ENCODE measurements around the gene ALG14. TPM values are rescaled to one million over a fixed set of nuclear protein-coding genes. Genes with fewer than 3 reads are reported as not detected.

The ALG14 gene
- total RNA-seq, 2 experiments from 2014 or later = 2.4 to 2.7 TPM

GRCh38 chr1:94978401-94978800, 94.3 kb downstream of the ALG14 start:
- H3K4me1 Mint-ChIP-seq = peaks cover 8% of the 10 kb centered on the region
- ChIA-PET CTCF (no interaction called here), POLR2A (no interaction called here)
- H3K36me3 Mint-ChIP-seq (ENCODE audit: low read depth) = no peaks in the 10 kb centered on the region
- no peak for DNase-seq
- no peaks in the 10 kb centered on the region for H3K27me3 Mint-ChIP-seq
- H3K4me3 Mint-ChIP-seq = no peak overlapping the region
- no peaks in the 10 kb centered on the region for H3K9me3 Mint-ChIP-seq
- H3K27ac Mint-ChIP-seq = no peak overlapping the region

- Mint-ChIP-seq H3K27ac (no peak overlapping the region), H3K4me3 (no peak overlapping the region), H3K36me3 (ENCODE audit: low read depth) (no peaks in the 10 kb centered on the region), H3K9me3 (no peaks in the 10 kb centered on the region), H3K27me3 (no peaks in the 10 kb centered on the region), H3K4me1 (peaks cover 8% of the 10 kb centered on the region)
- POLR2A ChIA-PET = no interaction called here
- CTCF ChIA-PET = no interaction called here
- DNase-seq = no peak
Measured at GRCh38 chr1:94976971-94977548, 95.7 kb downstream of the ALG14 start.

GRCh38 chr1:94974824-94975223, 97.9 kb downstream of the ALG14 start:
- Mint-ChIP-seq H3K9me3 (no peaks in the 10 kb centered on the region), H3K36me3 (ENCODE audit: low read depth) (no peaks in the 10 kb centered on the region), H3K27ac (no peak overlapping the region), H3K27me3 (no peaks in the 10 kb centered on the region), H3K4me3 (no peak overlapping the region), H3K4me1 (peaks cover 3% of the 10 kb centered on the region)
- ChIA-PET CTCF (no interaction called here), POLR2A (no interaction called here)
- no peak for DNase-seq

- ChIA-PET POLR2A (no interaction called here), CTCF (interaction anchor here (0.7 kb wide), 1 partner anchor 87 kb away, joined by 3 read pairs; no protein-coding TSS in a partner anchor)
- no peaks in the 10 kb centered on the region for H3K36me3 Mint-ChIP-seq (ENCODE audit: low read depth)
- H3K9me3 Mint-ChIP-seq = no peaks in the 10 kb centered on the region
- peaks cover under 1% of the 10 kb centered on the region for H3K4me1 Mint-ChIP-seq
- DNase-seq = no peak
- H3K4me3 Mint-ChIP-seq = no peak overlapping the region
- no peak overlapping the region for H3K27ac Mint-ChIP-seq
- no peaks in the 10 kb centered on the region for H3K27me3 Mint-ChIP-seq
Measured at GRCh38 chr1:94974241-94974640, 98.5 kb downstream of the ALG14 start.

GRCh38 chr1:94973309-94973922, 99.3 kb downstream of the ALG14 start:
- H3K36me3 Mint-ChIP-seq (ENCODE audit: low read depth) = no peaks in the 10 kb centered on the region
- ChIA-PET POLR2A (no interaction called here), CTCF (interaction anchor here (0.7 kb wide), 1 partner anchor 129 kb away, joined by 3 read pairs; no protein-coding TSS in a partner anchor)
- H3K27ac Mint-ChIP-seq = no peak overlapping the region
- H3K4me3 Mint-ChIP-seq = no peak overlapping the region
- no peaks in the 10 kb centered on the region for H3K27me3 Mint-ChIP-seq
- no peaks in the 10 kb centered on the region for H3K4me1 Mint-ChIP-seq
- no peaks in the 10 kb centered on the region for H3K9me3 Mint-ChIP-seq
- DNase-seq = no peak

GRCh38 chr1:94971491-94971924, 101.2 kb downstream of the ALG14 start:
- ChIA-PET CTCF (no interaction called here), POLR2A (no interaction called here)
- H3K4me1 Mint-ChIP-seq = no peaks in the 10 kb centered on the region
- no peak overlapping the region for H3K4me3 Mint-ChIP-seq
- no peaks in the 10 kb centered on the region for H3K9me3 Mint-ChIP-seq
- H3K27ac Mint-ChIP-seq = no peak overlapping the region
- no peaks in the 10 kb centered on the region for H3K27me3 Mint-ChIP-seq
- no peaks in the 10 kb centered on the region for H3K36me3 Mint-ChIP-seq (ENCODE audit: low read depth)
- DNase-seq = no peak

GRCh38 chr1:94970783-94971182, 102.0 kb downstream of the ALG14 start:
- no peak overlapping the region for H3K27ac Mint-ChIP-seq
- no peak for DNase-seq
- H3K9me3 Mint-ChIP-seq = no peaks in the 10 kb centered on the region
- CTCF ChIA-PET = no interaction called here
- POLR2A ChIA-PET = no interaction called here
- H3K27me3 Mint-ChIP-seq = no peaks in the 10 kb centered on the region
- no peak overlapping the region for H3K4me3 Mint-ChIP-seq
- no peaks in the 10 kb centered on the region for H3K4me1 Mint-ChIP-seq
- H3K36me3 Mint-ChIP-seq (ENCODE audit: low read depth) = no peaks in the 10 kb centered on the region

GRCh38 chr1:94969137-94969536, 103.6 kb downstream of the ALG14 start:
- no peak overlapping the region for H3K4me3 Mint-ChIP-seq
- no peaks in the 10 kb centered on the region for H3K36me3 Mint-ChIP-seq (ENCODE audit: low read depth)
- no peak for DNase-seq
- ChIA-PET POLR2A (no interaction called here), CTCF (no interaction called here)
- H3K9me3 Mint-ChIP-seq = no peaks in the 10 kb centered on the region
- H3K4me1 Mint-ChIP-seq = no peaks in the 10 kb centered on the region
- no peaks in the 10 kb centered on the region for H3K27me3 Mint-ChIP-seq
- H3K27ac Mint-ChIP-seq = no peak overlapping the region

GRCh38 chr1:94966033-94966432, 106.7 kb downstream of the ALG14 start:
- ChIA-PET CTCF (interaction anchor here (1.6 kb wide), 1 partner anchor 16 kb away, joined by 3 read pairs; no protein-coding TSS in a partner anchor), POLR2A (no interaction called here)
- no peaks in the 10 kb centered on the region for H3K36me3 Mint-ChIP-seq (ENCODE audit: low read depth)
- DNase-seq = no peak
- no peaks in the 10 kb centered on the region for H3K27me3 Mint-ChIP-seq
- H3K27ac Mint-ChIP-seq = no peak overlapping the region
- no peaks in the 10 kb centered on the region for H3K9me3 Mint-ChIP-seq
- no peak overlapping the region for H3K4me3 Mint-ChIP-seq
- H3K4me1 Mint-ChIP-seq = peaks cover 5% of the 10 kb centered on the region

GRCh38 chr1:94963864-94964263, 108.9 kb downstream of the ALG14 start:
- H3K27ac Mint-ChIP-seq = no peak overlapping the region

GRCh38 chr1:94962409-94963265, 110.1 kb downstream of the ALG14 start:
- H3K4me3 Mint-ChIP-seq = peak overlapping the region; percentile 80
- peak overlapping the region; percentile 77 for H3K27ac Mint-ChIP-seq
- no peaks in the 10 kb centered on the region for H3K27me3 Mint-ChIP-seq
- H3K9me3 Mint-ChIP-seq = no peaks in the 10 kb centered on the region
- POLR2A ChIA-PET = interaction anchor here (1.0 kb wide), 1 partner anchor 39 kb away, joined by 3 read pairs; no protein-coding TSS in a partner anchor
- CTCF ChIA-PET = interaction anchor here (0.7 to 1.6 kb wide), 4 partner anchors 17 to 271 kb away, joined by 3 to 5 read pairs (median 4); no protein-coding TSS in a partner anchor
- peak; percentile 43 for DNase-seq
- H3K4me1 Mint-ChIP-seq = peaks cover 5% of the 10 kb centered on the region
- no peaks in the 10 kb centered on the region for H3K36me3 Mint-ChIP-seq (ENCODE audit: low read depth)

More at GRCh38 chr1:94963864-94964263, 108.9 kb downstream of the ALG14 start:
- no peaks in the 10 kb centered on the region for H3K36me3 Mint-ChIP-seq (ENCODE audit: low read depth)
- no peaks in the 10 kb centered on the region for H3K27me3 Mint-ChIP-seq
- no peak overlapping the region for H3K4me3 Mint-ChIP-seq
- no peak for DNase-seq
- CTCF ChIA-PET = interaction anchor here (2.2 kb wide), 1 partner anchor 110 kb away, joined by 6 read pairs; no protein-coding TSS in a partner anchor
- H3K4me1 Mint-ChIP-seq = peaks cover 5% of the 10 kb centered on the region
- POLR2A ChIA-PET = no interaction called here
- no peaks in the 10 kb centered on the region for H3K9me3 Mint-ChIP-seq

GRCh38 chr1:94961988-94962387, 110.8 kb downstream of the ALG14 start:
- H3K4me3 Mint-ChIP-seq = no peak overlapping the region
- no peak for DNase-seq
- no peak overlapping the region for H3K27ac Mint-ChIP-seq
- H3K4me1 Mint-ChIP-seq = peaks cover 5% of the 10 kb centered on the region
- no peaks in the 10 kb centered on the region for H3K27me3 Mint-ChIP-seq
- no peaks in the 10 kb centered on the region for H3K9me3 Mint-ChIP-seq
- H3K36me3 Mint-ChIP-seq (ENCODE audit: low read depth) = no peaks in the 10 kb centered on the region
- POLR2A ChIA-PET = no interaction called here
- CTCF ChIA-PET = interaction anchor here (1.6 kb wide), 1 partner anchor 17 kb away, joined by 4 read pairs; no protein-coding TSS in a partner anchor

GRCh38 chr1:94961582-94961981, 111.2 kb downstream of the ALG14 start:
- Mint-ChIP-seq H3K27me3 (no peaks in the 10 kb centered on the region), H3K4me3 (no peak overlapping the region), H3K4me1 (peaks cover 5% of the 10 kb centered on the region), H3K27ac (no peak overlapping the region), H3K36me3 (ENCODE audit: low read depth) (no peaks in the 10 kb centered on the region), H3K9me3 (no peaks in the 10 kb centered on the region)
- DNase-seq = no peak
- ChIA-PET POLR2A (no interaction called here), CTCF (interaction anchor here (1.3 to 1.6 kb wide), 2 partner anchors 16 to 272 kb away, joined by 3 to 4 read pairs; partner anchors contain the start of gene RWDD3)

Data from activated CD4-positive, alpha-beta memory T cell treated with anti-CD3 and anti-CD28 coated beads, Interleukin-2, amount 10 ng/mL, durations not matched to agents 7 days and 5 days (primary cell).